Activated T-cell treated with anti-CD3 and anti-CD28 coated beads, Interleukin-2, amount 50 U/mL, for 4 hours (primary cell): ENCODE data around the gene PRAME. TPM values are rescaled to one million over a fixed set of nuclear protein-coding genes. Genes with fewer than 3 reads are reported as not detected.
"Not testable (repeated sequence)": the region's sequence is repeated elsewhere in the genome, so short reads cannot be mapped to it uniquely, and the experiment has no call there.

Source experiments
- ATAC-seq, 2 donors: fragments of 200-7000 bp; cut with Tn5 transposase; one replicate each; pipeline ENCODE4 v1.10.0; 2021
- DNase-seq: peaks from one replicate; pipeline ENCODE4 v3.0.0-alpha.2; 2020
- H3K27me3 Mint-ChIP-seq: one replicate; pipeline ENCODE4 v1.8.0; 2021; ENCODE audit warnings: low read depth, mixed read lengths
- H3K36me3 Mint-ChIP-seq: one replicate; pipeline ENCODE4 v1.8.0; 2022; ENCODE audit warnings: mixed read lengths; ENCODE audit not compliant: insufficient read depth
- H3K4me1 Mint-ChIP-seq: one replicate; pipeline ENCODE4 v1.8.0; 2021; ENCODE audit warnings: low read depth, mixed read lengths
- H3K4me3 Mint-ChIP-seq: one replicate; pipeline ENCODE4 v1.8.0; 2021; ENCODE audit warnings: mild to moderate bottlenecking, moderate library complexity, mixed read lengths
- H3K9me3 Mint-ChIP-seq: one replicate; pipeline ENCODE4 v1.8.0; 2021; ENCODE audit warnings: mixed read lengths
- total RNA-seq, 3 donors: library from RNA; stranded (reverse); gene quantifications; one replicate each; pipeline ENCODE4 v1.2.1, GENCODE V29; 2021

Gene PRAME
- total RNA-seq, 3 donors from 2014 or later, result 0.95 to 1.3 (median 1.2) TPM

DNA sequence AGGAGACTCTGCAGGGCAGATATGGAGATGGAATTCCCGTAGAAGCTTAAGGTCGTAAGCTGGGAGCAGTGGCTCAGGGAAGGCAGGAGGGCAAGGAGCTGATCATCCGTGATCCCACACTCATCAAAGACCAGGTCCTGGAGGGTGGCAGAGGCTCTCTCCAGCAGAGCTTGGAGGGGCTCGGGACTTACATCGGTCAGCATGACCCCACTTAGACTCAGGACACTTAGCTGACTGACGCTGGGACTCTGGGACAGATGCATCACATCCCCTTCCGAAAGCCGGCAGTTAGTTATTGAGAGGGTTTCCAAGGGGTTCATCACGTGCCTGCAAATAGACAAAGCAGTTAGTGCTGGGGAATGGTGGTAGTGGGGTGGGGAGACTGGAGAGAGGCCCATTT, 10.7 kb downstream of the PRAME start:
- no peak overlapping the region for H3K4me3 Mint-ChIP-seq
- H3K4me1 Mint-ChIP-seq, result no peaks in the 10 kb centered on the region
- no peak for ATAC-seq

GRCh38 chr22:22547692-22548300, 11.3 kb downstream of the PRAME start:
- H3K9me3 Mint-ChIP-seq, result no peaks in the 10 kb centered on the region
- no peaks in the 10 kb centered on the region for H3K36me3 Mint-ChIP-seq
- H3K4me1 Mint-ChIP-seq, result no peaks in the 10 kb centered on the region
- H3K27me3 Mint-ChIP-seq, result peaks cover 6% of the 10 kb centered on the region
- no peak overlapping the region for H3K4me3 Mint-ChIP-seq
- ATAC-seq (no peak), DNase-seq (no peak)

More for the DNA sequence above, 10.7 kb downstream of the PRAME start:
- no peak for DNase-seq
- Mint-ChIP-seq H3K36me3 (no peaks in the 10 kb centered on the region), H3K27me3 (peaks cover 3% of the 10 kb centered on the region), H3K9me3 (no peaks in the 10 kb centered on the region)

GRCh38 chr22:22547226-22547625, 11.8 kb downstream of the PRAME start:
- Mint-ChIP-seq H3K4me1 (no peaks in the 10 kb centered on the region), H3K4me3 (no peak overlapping the region), H3K36me3 (no peaks in the 10 kb centered on the region), H3K9me3 (no peaks in the 10 kb centered on the region), H3K27me3 (peaks cover 7% of the 10 kb centered on the region)
- DNase-seq (no peak), ATAC-seq (no peak)

GRCh38 chr22:22546490-22546889, 12.6 kb downstream of the PRAME start:
- Mint-ChIP-seq H3K9me3 (no peaks in the 10 kb centered on the region), H3K4me1 (no peaks in the 10 kb centered on the region), H3K36me3 (no peaks in the 10 kb centered on the region), H3K27me3 (peaks cover 14% of the 10 kb centered on the region), H3K4me3 (no peak overlapping the region)
- DNase-seq (no peak), ATAC-seq (no peak)

GRCh38 chr22:22545084-22545483, 14.0 kb downstream of the PRAME start:
- Mint-ChIP-seq H3K27me3 (peaks cover 16% of the 10 kb centered on the region), H3K9me3 (no peaks in the 10 kb centered on the region), H3K36me3 (no peaks in the 10 kb centered on the region), H3K4me3 (no peak overlapping the region), H3K4me1 (no peaks in the 10 kb centered on the region)
- DNase-seq (no peak), ATAC-seq (no peak)

DNA sequence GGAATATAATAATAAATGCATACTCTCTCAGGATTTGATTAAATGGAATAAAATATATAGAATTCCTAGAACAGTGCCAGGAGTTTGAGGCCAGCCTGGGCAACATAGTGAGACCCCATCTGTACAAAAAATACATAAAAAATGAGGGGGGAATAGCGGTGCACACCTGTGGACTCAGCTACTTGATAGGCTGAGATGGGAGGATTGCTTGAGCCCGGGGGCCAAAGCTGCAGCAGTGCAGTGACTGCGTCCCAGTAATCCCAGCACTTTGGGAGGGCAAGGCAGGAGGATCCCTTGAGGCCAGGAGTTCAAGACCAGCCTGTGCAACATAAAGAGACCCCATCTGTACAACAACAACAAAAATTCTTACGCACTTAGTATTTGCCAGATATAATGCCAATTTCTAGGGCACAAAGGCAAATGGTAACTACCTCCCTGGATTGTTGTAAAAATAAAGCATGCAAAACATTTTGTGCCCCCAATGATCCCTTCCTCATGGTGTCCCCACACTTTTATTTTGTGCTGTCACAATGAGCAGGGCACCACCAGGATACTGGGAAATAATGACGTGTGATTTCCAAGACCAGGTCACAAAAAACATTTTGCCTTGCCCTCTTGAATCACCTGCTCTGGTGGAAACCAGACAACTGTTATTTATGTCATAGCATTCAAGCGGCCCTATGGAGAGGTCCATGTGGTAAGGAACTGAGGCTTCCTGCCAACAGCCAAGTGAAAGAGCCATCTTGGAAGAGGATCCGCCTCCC, 20.7 kb downstream of the PRAME start:
- no peak for ATAC-seq
- Mint-ChIP-seq H3K4me3 (no peak overlapping the region), H3K36me3 (no peaks in the 10 kb centered on the region), H3K27me3 (peaks cover 20% of the 10 kb centered on the region), H3K9me3 (no peaks in the 10 kb centered on the region), H3K4me1 (no peaks in the 10 kb centered on the region)
- DNase-seq, result no peak

DNA sequence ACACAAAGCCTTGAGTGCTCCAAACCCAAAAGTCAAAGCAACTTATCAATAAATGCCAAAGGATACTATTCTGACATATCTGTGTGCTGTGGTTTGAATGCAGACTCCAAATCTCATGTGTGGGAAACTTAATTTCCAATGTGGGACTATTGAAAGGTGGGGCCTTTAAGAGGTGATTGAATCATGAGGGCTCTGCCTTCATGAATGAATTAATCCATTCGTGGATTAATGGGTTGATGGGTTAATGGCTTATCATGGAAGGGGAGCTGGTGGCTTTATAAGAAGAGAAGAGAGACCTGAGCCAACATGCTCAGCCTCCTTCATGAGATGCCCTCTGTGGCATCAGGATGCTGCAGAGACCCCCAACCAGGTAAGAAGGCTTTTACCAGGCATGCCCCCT, 22.1 kb downstream of the PRAME start:
- no peak for DNase-seq
- Mint-ChIP-seq H3K4me1 (no peaks in the 10 kb centered on the region), H3K9me3 (no peaks in the 10 kb centered on the region), H3K4me3 (no peak overlapping the region), H3K27me3 (peaks cover 12% of the 10 kb centered on the region), H3K36me3 (no peaks in the 10 kb centered on the region)
- no peak for ATAC-seq

DNA sequence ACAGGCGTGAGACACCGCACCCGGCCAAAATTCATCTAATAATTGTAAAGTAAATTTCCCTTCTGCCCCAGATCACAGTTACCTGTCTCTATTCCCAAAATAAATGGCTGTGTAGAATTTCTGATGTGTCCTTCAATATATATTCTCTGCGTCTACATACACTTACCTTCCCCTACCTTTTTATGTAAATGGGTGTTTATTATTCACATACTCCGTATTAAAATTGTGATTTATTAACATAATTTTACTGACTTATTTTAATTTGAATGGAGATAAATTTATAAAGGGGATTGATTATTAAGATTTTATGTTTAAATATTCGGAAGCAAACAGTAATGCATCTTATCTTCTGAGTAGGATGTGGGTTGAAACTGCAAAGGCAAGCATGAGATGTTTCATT, 22.6 kb downstream of the PRAME start:
- Mint-ChIP-seq H3K27me3 (peaks cover 8% of the 10 kb centered on the region), H3K36me3 (no peaks in the 10 kb centered on the region), H3K4me1 (no peaks in the 10 kb centered on the region), H3K9me3 (no peaks in the 10 kb centered on the region), H3K4me3 (no peak overlapping the region)
- DNase-seq, result no peak
- ATAC-seq, result no peak

GRCh38 chr22:22535662-22536061, 23.4 kb downstream of the PRAME start:
- no peak for DNase-seq
- no peak for ATAC-seq
- Mint-ChIP-seq H3K9me3 (no peaks in the 10 kb centered on the region), H3K4me1 (no peaks in the 10 kb centered on the region), H3K36me3 (no peaks in the 10 kb centered on the region), H3K27me3 (peaks cover 6% of the 10 kb centered on the region), H3K4me3 (no peak overlapping the region)

DNA sequence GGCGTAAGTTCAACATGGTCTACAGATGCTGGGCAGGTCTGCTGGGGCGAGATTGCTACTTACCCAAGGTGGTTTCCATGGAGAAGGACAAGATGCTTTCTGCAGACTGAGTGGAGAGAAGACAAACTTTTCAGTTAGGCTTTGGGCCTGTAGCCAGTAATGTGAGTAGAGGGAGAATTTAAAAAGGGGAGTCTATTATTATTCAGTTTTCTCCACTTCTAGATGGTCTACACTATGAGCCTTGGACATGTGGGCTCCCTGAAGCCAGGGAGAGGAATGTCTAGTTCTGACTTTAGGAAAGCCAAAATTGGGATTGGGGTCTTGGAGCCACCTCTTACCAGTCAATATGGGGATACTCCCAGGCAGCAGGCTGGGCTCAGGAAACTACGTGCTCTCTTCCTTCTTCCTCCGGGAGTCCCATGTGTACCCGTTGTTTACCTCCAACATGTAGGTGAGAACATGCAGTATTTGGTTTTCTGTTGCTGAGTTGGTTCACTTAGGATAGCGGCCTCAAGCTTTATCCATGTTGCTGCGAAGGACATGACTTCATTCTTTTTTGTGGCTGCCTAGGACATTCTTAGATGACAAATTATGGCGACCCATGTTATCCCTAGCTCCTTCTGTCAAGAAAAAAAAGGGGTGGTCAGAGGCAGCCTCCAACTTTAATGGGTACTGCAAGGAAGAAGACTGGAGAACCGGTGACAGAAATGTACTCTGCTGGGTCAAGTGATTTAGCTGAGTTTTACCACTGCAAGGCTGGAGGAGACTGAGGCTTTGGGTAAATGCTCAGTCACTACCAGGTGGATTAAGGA, 24.3 kb downstream of the PRAME start:
- ATAC-seq (no peak), DNase-seq (no peak)
- Mint-ChIP-seq H3K27me3 (peaks cover 6% of the 10 kb centered on the region), H3K4me1 (no peaks in the 10 kb centered on the region), H3K4me3 (no peak overlapping the region), H3K9me3 (no peaks in the 10 kb centered on the region), H3K36me3 (no peaks in the 10 kb centered on the region)

DNA sequence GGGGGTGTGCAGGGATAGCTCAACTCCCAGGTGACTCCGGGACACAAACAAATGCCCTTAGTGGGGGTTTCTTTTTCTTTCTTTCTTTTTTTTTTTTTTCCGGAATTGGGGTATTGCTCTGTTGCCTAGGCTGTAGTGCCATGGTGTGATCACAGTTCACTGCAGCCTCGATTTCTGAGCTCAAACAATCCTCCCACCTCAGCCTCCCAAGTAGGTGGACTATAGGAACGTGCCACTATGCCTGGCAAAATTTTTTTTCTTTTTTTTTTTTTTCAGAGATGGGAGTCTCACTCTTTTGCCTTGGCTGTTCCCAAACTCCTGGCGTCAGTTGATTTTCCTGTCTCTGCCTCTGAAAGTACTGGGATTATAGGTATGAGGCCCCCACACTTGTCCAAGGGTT, 25.2 kb downstream of the PRAME start:
- ATAC-seq (no peak), DNase-seq (no peak)
- Mint-ChIP-seq H3K4me3 (no peak overlapping the region), H3K36me3 (no peaks in the 10 kb centered on the region), H3K9me3 (no peaks in the 10 kb centered on the region), H3K27me3 (peaks cover 11% of the 10 kb centered on the region), H3K4me1 (no peaks in the 10 kb centered on the region)

DNA sequence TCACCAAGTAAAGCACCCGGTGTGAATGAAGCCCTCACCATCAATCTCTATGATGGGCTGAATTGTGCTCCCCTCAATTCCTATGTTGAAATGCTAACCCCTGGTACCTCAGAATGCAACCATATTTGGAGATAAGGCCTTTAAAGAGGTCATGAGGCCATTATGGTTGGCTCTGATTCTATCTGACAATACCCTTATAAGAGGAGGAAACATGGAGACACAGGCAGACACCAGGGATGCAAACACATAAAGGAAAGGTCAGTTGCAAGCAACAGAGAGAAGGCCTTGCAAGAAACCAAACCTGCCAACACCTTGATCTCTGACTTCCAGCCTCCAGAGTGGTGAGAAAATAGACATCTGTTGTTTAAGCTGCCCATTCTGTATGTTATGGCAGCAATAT, 25.6 kb downstream of the PRAME start:
- Mint-ChIP-seq H3K36me3 (no peaks in the 10 kb centered on the region), H3K9me3 (no peaks in the 10 kb centered on the region), H3K4me3 (no peak overlapping the region), H3K4me1 (no peaks in the 10 kb centered on the region), H3K27me3 (peaks cover 11% of the 10 kb centered on the region)
- DNase-seq, result no peak
- no peak for ATAC-seq

- H3K4me1 Mint-ChIP-seq, ATAC-seq, H3K36me3 Mint-ChIP-seq, H3K4me3 Mint-ChIP-seq, H3K9me3 Mint-ChIP-seq, DNase-seq: not testable (repeated sequence)
- H3K27me3 Mint-ChIP-seq, result peaks cover 13% of the 10 kb centered on the region
Observed at GRCh38 chr22:22532547-22533071, 26.5 kb downstream of the PRAME start.

DNA sequence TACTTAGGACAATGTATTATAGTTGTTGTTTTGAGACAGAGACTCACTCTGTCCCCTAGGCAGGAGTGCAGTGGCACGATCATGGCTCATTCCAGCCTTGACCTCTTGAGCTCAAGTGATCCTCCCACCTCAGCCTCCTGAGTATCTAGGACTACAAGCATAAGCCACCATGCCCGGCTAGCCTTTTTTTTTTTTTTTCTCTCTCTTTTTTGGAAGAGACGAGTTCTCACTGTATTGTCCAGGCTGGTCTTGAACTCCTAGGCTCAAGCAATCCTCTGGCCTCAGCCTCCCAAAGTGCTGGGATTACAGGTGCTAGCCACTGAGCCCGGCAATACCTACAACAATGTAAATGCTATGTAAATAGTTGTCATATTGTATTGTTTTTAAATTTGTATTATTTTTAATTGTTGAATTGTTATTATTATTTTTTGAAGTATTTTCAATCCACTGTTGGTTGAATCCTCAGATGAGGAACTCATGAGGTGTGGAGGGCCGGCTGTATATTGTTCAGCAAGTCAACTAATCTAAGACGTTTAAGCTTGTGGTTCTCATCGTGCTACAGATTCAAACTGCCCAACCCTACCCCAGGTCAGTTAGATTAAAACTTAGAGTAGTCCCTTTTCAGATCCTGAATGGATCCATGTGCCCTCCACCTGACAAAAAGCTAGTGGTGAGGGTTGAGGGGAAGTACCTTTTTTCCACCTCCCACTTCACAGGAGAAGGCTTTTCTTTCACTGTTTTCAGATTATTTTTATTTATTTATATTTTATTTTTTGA, 27.1 kb downstream of the PRAME start:
- Mint-ChIP-seq H3K4me1 (no peaks in the 10 kb centered on the region), H3K9me3 (no peaks in the 10 kb centered on the region), H3K36me3 (no peaks in the 10 kb centered on the region), H3K4me3 (no peak overlapping the region), H3K27me3 (peaks cover 15% of the 10 kb centered on the region)
- DNase-seq (no peak), ATAC-seq (no peak)
